HepG2 (cell line): ENCODE measurements around the gene CLDN7. TPM values are rescaled to one million over a fixed set of nuclear protein-coding genes. Genes with fewer than 3 reads are reported as not detected.

ENCODE experiments used
- BCL6 ChIP-seq: IDR thresholded peaks from 2 replicates; pipeline ENCODE4 v1.6.1; 2016; ENCODE audit warnings: missing genetic modification reagents, missing compliant biosample characterization
- CC2D1A ChIP-seq: sonication (generic); formaldehyde crosslinking; IDR thresholded peaks from 2 replicates; pipeline ENCODE4 v1.8.1; 2023; ENCODE audit warnings: mild to moderate bottlenecking, missing genetic modification reagents
- CEBPG ChIP-seq: IDR thresholded peaks from 2 replicates; pipeline ENCODE4 v1.6.1; 2016
- GLI4 ChIP-seq: sonication (generic); formaldehyde crosslinking; IDR thresholded peaks from 2 replicates; pipeline ENCODE4 v1.5.1; 2020; ENCODE audit warnings: missing genetic modification reagents, mild to moderate bottlenecking, moderate library complexity, borderline replicate concordance
- HNF1B ChIP-seq: sonication (generic); formaldehyde crosslinking; IDR thresholded peaks from 2 replicates; pipeline ENCODE4 v1.5.1; 2020; ENCODE audit warnings: mild to moderate bottlenecking, moderate library complexity, missing genetic modification reagents
- KDM3A ChIP-seq: IDR thresholded peaks from 2 replicates; pipeline ENCODE4 v1.6.1; 2018; ENCODE audit warnings: low read depth, missing compliant biosample characterization
- MEIS1 ChIP-seq: sonication (generic); formaldehyde crosslinking; IDR thresholded peaks from 2 replicates; pipeline ENCODE4 v1.9.0; 2021; ENCODE audit warnings: mild to moderate bottlenecking, missing genetic modification reagents, moderate library complexity, borderline replicate concordance
- NFYC ChIP-seq: IDR thresholded peaks from 2 replicates; pipeline ENCODE4 v1.6.1; 2016; ENCODE audit warnings: missing genetic modification reagents, missing compliant biosample characterization
- NONO ChIP-seq, 2 experiments: fragments of 450-650 bp in 1 of 2; sonication (generic) in 1 of 2; formaldehyde crosslinking in 1 of 2; IDR thresholded peaks in 1 of 2; conservative IDR thresholded peaks in 1 of 2; 2 replicates each; pipeline versions ENCODE4 v1.6.1 to v1.8.0; 2017 to 2022; ENCODE audit warnings: mild to moderate bottlenecking in 1 of 2, missing genetic modification reagents in 1 of 2, moderate library complexity in 1 of 2
- NR2F6 ChIP-seq, 2 experiments: IDR thresholded peaks; 2 replicates each; pipeline ENCODE4 v1.6.1; 2016; ENCODE audit warnings: antibody characterized with exemption in 1 of 2, mild to moderate bottlenecking in 1 of 2
- SNAPC2 ChIP-seq: sonication (generic); formaldehyde crosslinking; IDR thresholded peaks from 2 replicates; pipeline ENCODE4 v1.8.1; 2022; ENCODE audit warnings: mild to moderate bottlenecking, missing genetic modification reagents
- ZBTB20 ChIP-seq: sonication (generic); formaldehyde crosslinking; IDR thresholded peaks from 2 replicates; pipeline ENCODE4 v1.8.1; 2023; ENCODE audit warnings: missing genetic modification reagents, low read depth, mild to moderate bottlenecking, borderline replicate concordance
- ZBTB44 ChIP-seq: sonication (generic); formaldehyde crosslinking; IDR thresholded peaks from 2 replicates; pipeline ENCODE4 v1.4.0; 2020; ENCODE audit warnings: missing genetic modification reagents
- ZNF136 ChIP-seq: sonication (generic); formaldehyde crosslinking; IDR thresholded peaks from 2 replicates; pipeline ENCODE4 v1.8.1; 2022; ENCODE audit warnings: low read depth, mild to moderate bottlenecking, moderate library complexity, missing genetic modification reagents
- ZNF232 ChIP-seq: sonication (generic); formaldehyde crosslinking; IDR thresholded peaks from 2 replicates; pipeline ENCODE4 v1.4.0; 2020; ENCODE audit warnings: missing genetic modification reagents, borderline replicate concordance
- ZNF343 ChIP-seq: sonication (generic); formaldehyde crosslinking; IDR thresholded peaks from 2 replicates; pipeline ENCODE4 v1.4.0; 2020; ENCODE audit warnings: mild to moderate bottlenecking, missing genetic modification reagents
- ZNF468 ChIP-seq: sonication (generic); formaldehyde crosslinking; IDR thresholded peaks from 2 replicates; pipeline ENCODE4 v1.8.0; 2022; ENCODE audit warnings: mild to moderate bottlenecking, moderate library complexity, missing genetic modification reagents
- ZNF687 ChIP-seq: sonication (generic); formaldehyde crosslinking; IDR thresholded peaks from 2 replicates; pipeline ENCODE4 v1.5.1; 2020; ENCODE audit warnings: mild to moderate bottlenecking, missing genetic modification reagents, moderate library complexity
- ZNF724P ChIP-seq: sonication (generic); formaldehyde crosslinking; IDR thresholded peaks from 2 replicates; pipeline ENCODE4 v1.8.0; 2022; ENCODE audit warnings: missing genetic modification reagents, borderline replicate concordance
- ZUFSP ChIP-seq: sonication (generic); formaldehyde crosslinking; IDR thresholded peaks from 2 replicates; pipeline ENCODE4 v1.9.0; 2021; ENCODE audit warnings: missing genetic modification reagents, mild to moderate bottlenecking, borderline replicate concordance
- polyA plus RNA-seq, 8 experiments: library from polyadenylated mRNA; depleted of rRNA in 3 of 8; stranded (reverse) in 7 of 8; unstranded in 1 of 8; fragments of >200 nt; fragmentation: Illumina TruSeq in 4 of 8; extraction: Trizol in 4 of 8; gene quantifications; 2 replicates each; pipeline versions ENCODE4 v1.2.1 to v1.2.3, GENCODE V29; 2011 to 2016; ENCODE audit warnings: low read depth in 4 of 8, missing spikeins in 1 of 8, mixed read lengths in 1 of 8; ENCODE audit not compliant: insufficient read depth in 1 of 8
- total RNA-seq, 5 experiments: library from RNA; depleted of rRNA; stranded (reverse); fragments of >200 nt; fragmentation: Illumina TruSeq; extraction: Trizol; gene quantifications; 2 replicates each; pipeline ENCODE4 v1.2.3, GENCODE V29; 2016; ENCODE audit warnings: low read depth in 1 of 5

Gene CLDN7
- total and polyA plus RNA-seq, 2 of the 13 experiments (the other 11 are each of a cell fraction or from before 2014, with no cell fraction given) = not detected

- 0 out of 2 replicates have a peak, but pooled peaks have one; percentile 32 for TF ChIP-seq ZNF343 (CRISPR knock-in tag)
- TF ChIP-seq NFYC = no peak
- 0 out of 2 replicates have a peak, but pooled peaks have one; percentile 55 for TF ChIP-seq GLI4 (CRISPR knock-in tag)
- TF ChIP-seq CEBPG (CRISPR knock-in tag) = no peak
- 0 out of 2 replicates have a peak, but pooled peaks have one; percentile 43 for TF ChIP-seq ZBTB20 (CRISPR knock-in tag)
- peak; percentile 74; the same call in 1 of the 2 replicates for TF ChIP-seq ZNF468
- peak; percentile 33; the same call in 1 of the 2 replicates for TF ChIP-seq KDM3A
- TF ChIP-seq HNF1B (CRISPR knock-in tag) = peak; percentile 90
- TF ChIP-seq NONO (IDR thresholded peaks at IDR 0.05) = no peak
- TF ChIP-seq NONO (CRISPR knock-in tag; conservative IDR thresholded peaks at IDR 0.05) = peak; percentile 80
- peak; percentile 90 for TF ChIP-seq ZNF687 (CRISPR knock-in tag)
- TF ChIP-seq ZNF724P (CRISPR knock-in tag) = peak; percentile 68; the same call in 1 of the 2 replicates
- TF ChIP-seq ZNF136 = 0 out of 2 replicates have a peak, but pooled peaks have one; percentile 69
- peak; percentile 88 for TF ChIP-seq SNAPC2
- 0 out of 2 replicates have a peak, but pooled peaks have one; percentile 27 for TF ChIP-seq MEIS1 (CRISPR knock-in tag)
- TF ChIP-seq CC2D1A = no peak
- 0 out of 2 replicates have a peak, but pooled peaks have one; percentile 7 for TF ChIP-seq BCL6 (CRISPR knock-in tag)
- TF ChIP-seq ZUFSP = no peak
- no peak for TF ChIP-seq ZBTB44 (CRISPR knock-in tag)
- TF ChIP-seq NR2F6 (IDR thresholded peaks at IDR 0.05) = no peak
- peak; percentile 49; the same call in 1 of the 2 replicates for TF ChIP-seq NR2F6 (CRISPR knock-in tag; IDR thresholded peaks at IDR 0.05)
- TF ChIP-seq ZNF232 = no peak
These were observed 18.3 kb upstream of the CLDN7 start (continued) for GRCh38 chr17:7280519-7281073.
